SHP77 treated with DMSO at 0.1 percent for 48 hours (cell line): ENCODE results near the gene CMIP.

ENCODE experiments used
- DNase-seq: peaks from one replicate; lab custom pipeline; 2025; lab: John Stamatoyannopoulos, UW

CMIP gene

DNA sequence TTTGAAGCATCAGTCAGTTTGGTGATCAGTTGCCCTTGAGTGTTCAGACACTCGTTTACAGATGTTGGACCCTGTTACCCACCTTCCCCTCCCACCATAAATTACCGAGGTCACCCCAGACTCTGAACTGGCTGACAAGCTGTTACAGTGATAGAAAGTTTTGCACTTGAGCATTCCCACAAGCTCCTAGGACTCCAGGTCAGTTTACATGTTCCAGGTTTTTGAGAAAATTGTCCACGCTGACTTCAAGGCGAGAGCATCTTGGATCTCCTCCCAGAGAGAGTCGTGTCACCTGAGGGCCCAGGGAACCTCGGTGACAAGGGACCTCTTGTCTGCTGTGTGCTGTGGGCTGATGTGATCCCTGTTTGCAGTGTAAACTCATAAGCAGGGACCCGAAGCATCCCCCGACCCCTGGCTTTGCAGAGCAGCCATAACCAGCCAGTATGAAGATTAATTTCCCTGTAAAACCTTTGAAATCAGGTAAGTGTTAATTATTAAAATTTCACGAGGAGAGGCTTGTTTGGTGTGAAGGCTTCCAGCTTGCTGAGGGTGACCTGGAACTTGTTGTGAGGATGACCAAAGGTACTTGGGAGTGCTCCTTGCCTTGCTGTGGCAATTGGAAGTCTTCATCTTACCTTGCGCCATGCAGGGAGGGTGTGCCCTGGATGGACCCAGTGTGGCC, 91.2 kb downstream of the CMIP start:
- no peak for DNase-seq

GRCh38 chr16:81536648-81537047, 92.0 kb downstream of the CMIP start:
- DNase-seq = no peak

DNA sequence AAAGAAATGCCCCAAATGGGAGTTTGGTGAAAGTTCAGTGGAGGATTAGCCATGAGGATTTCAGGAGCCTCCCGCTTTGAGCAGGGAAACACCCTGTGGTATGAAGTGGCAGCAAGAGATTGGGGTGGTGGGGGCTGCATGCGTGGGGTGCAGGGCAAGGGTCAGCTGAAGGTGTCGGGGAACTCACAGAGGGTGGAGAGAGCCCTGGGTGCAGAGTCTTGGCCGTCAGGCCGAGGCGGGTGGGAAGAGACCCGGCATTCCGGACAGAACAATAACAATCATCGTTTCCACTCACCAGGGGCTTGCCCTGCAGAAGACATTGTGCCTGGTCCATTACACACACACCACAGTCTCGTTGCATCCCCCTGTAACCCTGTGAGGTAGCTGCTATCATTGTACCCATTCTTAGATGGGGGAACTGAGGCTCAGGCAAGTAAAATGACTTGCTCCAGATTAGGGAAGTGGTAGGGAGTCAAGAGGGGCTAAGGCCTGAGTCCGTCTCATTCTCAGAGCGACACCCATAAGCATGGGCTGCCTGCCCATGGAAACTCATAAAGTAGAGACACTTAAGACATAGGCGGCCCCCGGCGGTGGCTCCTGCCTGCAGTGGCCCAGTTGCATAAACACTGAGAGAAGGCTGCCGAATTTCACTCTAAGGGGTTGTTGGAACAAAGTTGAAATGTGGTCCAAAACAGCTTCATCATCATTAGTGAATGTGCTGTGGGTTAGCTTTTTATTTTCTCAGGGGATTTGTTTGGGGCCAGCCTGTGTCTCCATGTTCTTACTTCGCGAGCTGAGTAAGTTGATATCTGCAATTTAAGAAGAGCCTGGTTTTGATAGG, 93.3 kb downstream of the CMIP start:
- DNase-seq = no peak

GRCh38 chr16:81539009-81539758, 94.6 kb downstream of the CMIP start:
- DNase-seq = no peak

GRCh38 chr16:81539759-81540472, 95.3 kb downstream of the CMIP start:
- DNase-seq = no peak

DNA sequence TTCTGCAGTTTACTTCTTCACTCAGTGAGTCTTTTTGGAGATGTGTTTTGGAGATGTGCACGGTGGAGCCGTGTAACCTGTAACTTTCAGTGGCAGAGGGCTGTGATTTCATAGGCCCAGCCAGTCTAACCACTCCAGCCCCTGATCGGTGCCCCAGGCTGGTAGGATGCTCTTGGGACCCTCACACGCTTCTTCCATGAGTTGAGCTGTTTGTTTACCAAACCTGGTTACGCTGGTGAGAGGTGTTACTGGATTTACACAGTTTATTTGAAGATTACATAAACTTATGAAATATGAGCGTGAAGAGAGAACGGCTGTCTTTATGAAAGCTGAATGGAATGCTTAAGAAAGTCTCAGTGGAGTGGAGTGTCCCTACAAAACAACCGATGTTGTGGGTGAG, 96.7 kb downstream of the CMIP start:
- DNase-seq = no peak

DNA sequence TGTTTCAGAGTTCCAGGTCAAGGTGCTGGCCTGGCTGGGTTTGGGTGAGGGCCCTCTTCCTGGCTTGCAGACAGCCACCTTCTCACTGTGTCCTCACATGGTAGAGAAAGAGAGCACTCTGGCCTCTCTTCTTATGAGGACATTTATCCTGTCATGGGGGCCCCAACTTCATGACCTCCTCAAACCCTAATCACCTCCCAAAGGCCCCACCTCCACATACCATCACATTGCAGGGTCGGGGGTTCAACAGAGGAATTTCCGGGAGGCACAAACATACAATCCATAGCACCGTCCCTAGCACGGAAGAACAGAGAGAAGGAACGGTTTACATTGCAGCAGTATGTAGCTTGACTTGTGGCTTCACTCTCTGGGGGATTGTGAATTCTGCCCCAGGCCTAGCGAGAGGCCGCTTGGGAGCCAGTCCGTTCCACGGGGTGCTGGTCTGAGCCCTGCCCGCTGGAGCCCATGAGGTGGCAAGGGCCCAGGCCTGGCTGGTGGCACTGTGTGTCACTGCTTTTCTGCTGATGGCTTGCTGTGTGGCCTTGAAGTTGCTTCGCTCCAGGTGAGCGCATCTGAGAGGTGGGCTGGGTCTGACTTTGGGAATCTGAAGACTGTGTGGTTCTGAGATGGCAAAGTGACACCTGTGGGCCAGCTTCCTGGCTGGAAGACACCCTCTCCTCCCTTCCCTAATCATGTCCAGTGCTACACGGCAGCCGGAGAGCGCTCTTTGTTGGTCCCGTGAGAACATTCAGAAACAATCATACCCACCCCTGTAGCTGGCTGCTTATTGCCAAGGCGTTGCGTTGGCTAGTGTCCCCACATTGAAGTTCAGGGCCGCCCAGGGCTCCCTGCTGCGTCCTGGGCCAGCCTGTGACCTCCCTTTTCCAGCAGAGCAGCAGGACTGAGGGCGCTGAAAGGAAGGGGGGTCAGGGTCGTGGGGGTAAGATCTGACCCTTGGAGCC, 98.3 kb downstream of the CMIP start:
- no peak for DNase-seq

DNA sequence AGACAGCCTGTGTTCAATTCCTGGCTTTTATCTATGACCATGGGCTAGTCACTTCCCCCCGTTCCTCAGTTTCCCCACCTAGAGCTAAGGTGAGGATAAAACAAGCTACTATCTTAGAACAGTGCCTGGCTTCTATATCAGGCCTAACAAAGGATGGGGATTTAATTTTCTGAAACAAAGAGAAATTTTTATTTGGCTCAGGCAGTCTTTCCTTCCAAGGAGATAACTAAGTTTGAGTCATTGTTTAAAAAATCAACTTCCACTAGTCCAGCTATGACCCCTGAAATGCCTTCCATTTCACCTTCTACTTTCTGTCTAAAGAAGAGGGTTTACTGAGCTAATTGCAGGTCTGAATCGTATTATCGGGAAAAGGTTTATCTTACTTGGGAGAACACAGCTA, 99.0 kb downstream of the CMIP start:
- no peak for DNase-seq

DNA sequence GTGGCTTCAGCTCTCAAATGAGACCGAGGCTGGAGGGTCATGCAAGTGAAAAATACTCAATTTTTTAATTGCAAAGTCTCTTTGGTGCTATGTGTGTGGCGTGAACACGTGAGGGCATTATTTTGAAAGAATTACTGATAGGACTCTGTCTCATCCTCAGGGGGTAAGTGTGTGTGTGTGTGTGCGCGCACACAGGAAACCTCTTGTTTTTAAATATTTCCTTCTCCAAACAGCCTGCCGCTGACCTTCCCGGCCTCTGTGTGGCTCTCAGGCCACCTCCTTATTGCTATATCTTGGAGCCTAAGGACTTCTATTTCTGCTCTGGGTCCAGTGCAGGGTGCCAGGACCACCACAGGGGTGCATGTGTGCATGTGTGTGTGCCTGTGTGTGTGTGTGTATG, 99.7 kb downstream of the CMIP start:
- no peak for DNase-seq

- DNase-seq = no peak
Measured at GRCh38 chr16:81544700-81545271, 100.2 kb downstream of the CMIP start.

GRCh38 chr16:81545470-81546250, 101.1 kb downstream of the CMIP start:
- no peak for DNase-seq

DNA sequence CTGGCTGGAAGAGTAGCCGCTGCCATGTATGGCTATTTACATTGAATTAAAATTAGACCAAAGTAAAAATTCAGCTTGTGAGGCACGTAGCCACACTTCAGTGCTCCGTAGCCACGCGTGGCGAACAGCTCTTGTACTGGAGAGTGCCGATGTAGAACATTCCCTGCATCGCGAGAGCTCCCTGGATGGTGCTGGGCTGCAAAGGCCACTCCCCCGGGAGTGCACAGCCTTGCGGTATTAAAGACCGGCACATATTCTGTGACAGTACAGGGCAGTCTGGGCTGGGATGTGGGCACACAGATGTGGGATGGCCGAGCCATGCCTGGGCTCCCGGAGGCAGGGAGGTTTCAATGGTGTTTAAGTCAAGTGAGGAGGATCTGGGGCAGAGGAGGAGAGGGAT, 102.2 kb downstream of the CMIP start:
- DNase-seq = no peak

- no peak for DNase-seq
Measured at GRCh38 chr16:81547194-81547938, 102.8 kb downstream of the CMIP start.

DNA sequence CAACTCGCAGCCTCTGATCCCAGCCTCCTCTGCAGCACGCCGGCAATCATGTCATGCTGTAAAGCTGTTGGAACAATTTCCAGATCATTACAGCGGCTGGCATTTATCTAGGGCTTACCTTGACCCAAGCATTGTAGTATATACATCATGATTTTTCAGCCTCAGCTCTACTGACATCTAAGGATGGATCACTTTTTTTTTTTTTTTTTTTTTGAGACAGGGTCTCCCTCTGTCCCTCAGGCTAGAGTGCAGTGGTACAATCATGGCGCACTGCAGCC, 103.3 kb downstream of the CMIP start:
- no peak for DNase-seq

DNA sequence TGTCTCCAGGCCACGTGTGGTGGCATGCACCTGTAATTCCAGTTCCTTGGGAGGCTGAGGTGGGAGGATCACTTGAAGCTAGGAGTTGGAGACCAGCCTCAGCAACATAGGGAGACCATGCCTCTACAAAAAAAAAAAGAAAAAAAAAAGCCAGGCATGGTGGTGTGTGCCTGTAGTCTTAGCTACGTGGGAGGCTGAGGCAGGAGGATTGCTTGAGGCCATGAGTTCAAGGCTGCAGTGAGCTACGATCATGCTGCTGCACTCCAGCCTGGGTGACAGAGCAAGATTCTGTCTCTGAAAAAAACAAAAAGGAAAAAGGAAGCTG, 103.9 kb downstream of the CMIP start:
- no peak for DNase-seq

- no peak for DNase-seq
Measured at GRCh38 chr16:81548876-81549546, 104.4 kb downstream of the CMIP start.

DNA sequence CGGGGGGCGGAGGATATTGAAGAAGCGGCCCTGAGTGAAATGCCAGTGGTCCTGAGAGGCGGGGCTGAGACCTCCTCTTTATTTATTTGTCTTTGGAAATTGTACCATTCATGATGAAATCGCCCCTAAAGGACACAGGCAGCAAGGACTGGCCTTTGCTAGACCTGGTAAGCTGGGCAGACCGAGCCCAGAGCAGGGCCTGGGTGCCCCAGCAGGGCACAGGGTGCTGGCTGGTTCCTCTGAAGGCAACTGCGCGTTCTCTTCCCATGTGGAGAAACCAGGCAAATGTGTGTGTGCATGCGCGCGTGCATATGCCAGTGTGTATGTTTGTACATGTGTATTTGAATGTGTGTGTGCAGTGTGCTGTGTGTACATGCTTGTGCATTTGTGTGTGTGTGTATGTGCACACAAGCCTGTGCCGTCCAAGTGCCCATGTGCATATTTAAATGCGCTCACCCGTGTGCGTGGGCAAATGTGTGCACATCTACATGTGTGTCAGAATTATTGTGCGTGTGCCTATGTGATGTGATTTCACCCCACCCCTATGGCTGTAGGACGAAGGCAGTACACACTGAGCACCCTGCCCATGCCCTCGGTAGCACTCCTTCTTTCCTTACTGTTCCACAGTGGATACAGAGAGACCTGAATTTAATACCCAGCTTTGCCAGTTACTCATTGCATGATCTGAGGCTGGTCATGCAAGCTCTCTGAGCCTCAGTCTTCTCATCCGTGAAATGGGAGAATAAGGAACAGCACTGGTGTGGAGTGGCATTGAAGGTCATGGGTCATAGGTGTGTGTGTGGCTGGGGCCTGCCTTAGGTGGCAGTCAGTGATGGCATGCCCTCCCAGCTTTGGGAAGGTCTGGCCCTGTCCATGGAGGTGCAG, 105.2 kb downstream of the CMIP start:
- no peak for DNase-seq

DNA sequence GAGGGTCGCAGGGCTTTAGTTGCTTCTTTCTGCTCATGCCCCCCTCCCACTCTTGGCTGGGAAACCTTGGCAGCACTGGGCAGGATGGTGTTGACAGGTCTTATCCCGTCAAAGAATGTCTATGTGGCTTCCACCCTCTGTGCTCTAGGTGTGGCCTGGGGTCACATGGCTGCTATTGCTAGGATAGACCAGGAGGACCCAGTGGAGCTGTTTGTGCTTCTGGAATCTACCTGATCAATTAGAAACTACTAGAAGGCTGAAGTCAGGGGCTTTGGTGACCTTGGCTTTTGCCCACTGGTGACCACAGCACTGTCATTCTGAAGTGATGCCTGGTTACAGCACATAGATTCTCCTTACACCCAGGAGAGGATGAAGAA, 105.8 kb downstream of the CMIP start:
- DNase-seq = no peak
